H1 (cell line): Measurements from ENCODE around the gene SFRP2.

Source experiments
- POLR2A ChIP-seq, 2 experiments: IDR thresholded peaks; 1 replicate in 1 of 2; 2 replicates in 1 of 2; pipeline ENCODE4 v1.6.1; 2011; ENCODE audit warnings: low read depth in 2 of 2, low read length in 2 of 2, mild to moderate bottlenecking in 2 of 2; ENCODE audit errors: control extremely low read depth in 1 of 2
- POLR2AphosphoS5 ChIP-seq: IDR thresholded peaks from 2 replicates; pipeline ENCODE4 v1.6.1; 2011; ENCODE audit warnings: low read depth, low read length
- TF ChIP-seq, protein P1 (sequence below), 3 experiments: IDR thresholded peaks; 1 replicate in 2 of 3; 2 replicates in 1 of 3; pipeline versions ENCODE4 v1.5.1 to v1.6.1; 2011; ENCODE audit warnings: low read length in 3 of 3, mild to moderate bottlenecking in 3 of 3, inconsistent platforms in 2 of 3, low read depth in 1 of 3, moderate library complexity in 1 of 3; ENCODE audit not compliant: insufficient read depth in 1 of 3; ENCODE audit errors: control extremely low read depth in 1 of 3

GRCh38 chr4:153780876-153781275, 8.0 kb downstream of the SFRP2 start:
- TF ChIP-seq POLR2A (IDR thresholded peaks at IDR 0.05; ENCODE audit: control extremely low read depth in 1 of 2, low read depth in 2 of 2, low read length in 2 of 2) (no peak), POLR2AphosphoS5 (no peak)
- TF ChIP-seq, protein P1, sequence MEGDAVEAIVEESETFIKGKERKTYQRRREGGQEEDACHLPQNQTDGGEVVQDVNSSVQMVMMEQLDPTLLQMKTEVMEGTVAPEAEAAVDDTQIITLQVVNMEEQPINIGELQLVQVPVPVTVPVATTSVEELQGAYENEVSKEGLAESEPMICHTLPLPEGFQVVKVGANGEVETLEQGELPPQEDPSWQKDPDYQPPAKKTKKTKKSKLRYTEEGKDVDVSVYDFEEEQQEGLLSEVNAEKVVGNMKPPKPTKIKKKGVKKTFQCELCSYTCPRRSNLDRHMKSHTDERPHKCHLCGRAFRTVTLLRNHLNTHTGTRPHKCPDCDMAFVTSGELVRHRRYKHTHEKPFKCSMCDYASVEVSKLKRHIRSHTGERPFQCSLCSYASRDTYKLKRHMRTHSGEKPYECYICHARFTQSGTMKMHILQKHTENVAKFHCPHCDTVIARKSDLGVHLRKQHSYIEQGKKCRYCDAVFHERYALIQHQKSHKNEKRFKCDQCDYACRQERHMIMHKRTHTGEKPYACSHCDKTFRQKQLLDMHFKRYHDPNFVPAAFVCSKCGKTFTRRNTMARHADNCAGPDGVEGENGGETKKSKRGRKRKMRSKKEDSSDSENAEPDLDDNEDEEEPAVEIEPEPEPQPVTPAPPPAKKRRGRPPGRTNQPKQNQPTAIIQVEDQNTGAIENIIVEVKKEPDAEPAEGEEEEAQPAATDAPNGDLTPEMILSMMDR (IDR thresholded peaks at IDR 0.05; ENCODE audit: control extremely low read depth in 1 of 3, insufficient read depth in 1 of 3, low read depth in 1 of 3, low read length in 3 of 3): no peak
